ENCODE measurements around the gene G6PC2. TPM values are rescaled to one million over a fixed set of nuclear protein-coding genes. Genes with fewer than 3 reads are reported as not detected.

Gene G6PC2
- total and polyA plus RNA-seq, 2 of the 8 experiments (the other 6 are each of a cell fraction or from before 2014, with no cell fraction given): not detected

GRCh38 chr2:168897449-168897848, 3.6 kb upstream of the G6PC2 start (continued):
- no peak for TF ChIP-seq CHD7 (IDR thresholded peaks at IDR 0.05; ENCODE audit: insufficient replicate concordance, low read length)
- TF ChIP-seq, protein P1, sequence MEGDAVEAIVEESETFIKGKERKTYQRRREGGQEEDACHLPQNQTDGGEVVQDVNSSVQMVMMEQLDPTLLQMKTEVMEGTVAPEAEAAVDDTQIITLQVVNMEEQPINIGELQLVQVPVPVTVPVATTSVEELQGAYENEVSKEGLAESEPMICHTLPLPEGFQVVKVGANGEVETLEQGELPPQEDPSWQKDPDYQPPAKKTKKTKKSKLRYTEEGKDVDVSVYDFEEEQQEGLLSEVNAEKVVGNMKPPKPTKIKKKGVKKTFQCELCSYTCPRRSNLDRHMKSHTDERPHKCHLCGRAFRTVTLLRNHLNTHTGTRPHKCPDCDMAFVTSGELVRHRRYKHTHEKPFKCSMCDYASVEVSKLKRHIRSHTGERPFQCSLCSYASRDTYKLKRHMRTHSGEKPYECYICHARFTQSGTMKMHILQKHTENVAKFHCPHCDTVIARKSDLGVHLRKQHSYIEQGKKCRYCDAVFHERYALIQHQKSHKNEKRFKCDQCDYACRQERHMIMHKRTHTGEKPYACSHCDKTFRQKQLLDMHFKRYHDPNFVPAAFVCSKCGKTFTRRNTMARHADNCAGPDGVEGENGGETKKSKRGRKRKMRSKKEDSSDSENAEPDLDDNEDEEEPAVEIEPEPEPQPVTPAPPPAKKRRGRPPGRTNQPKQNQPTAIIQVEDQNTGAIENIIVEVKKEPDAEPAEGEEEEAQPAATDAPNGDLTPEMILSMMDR (IDR thresholded peaks at IDR 0.05; ENCODE audit: control extremely low read depth in 1 of 3, insufficient read depth in 1 of 3, low read depth in 1 of 3, low read length in 3 of 3): no peak
- no peak for TF ChIP-seq ASH2L (IDR thresholded peaks at IDR 0.05; ENCODE audit: low read length)
- no peak for TF ChIP-seq SP4 (IDR thresholded peaks at IDR 0.05; ENCODE audit: low read length)
- TF ChIP-seq TCF12 (IDR thresholded peaks at IDR 0.05; ENCODE audit: low read depth, low read length): no peak
- no peak for TF ChIP-seq CTBP2 (IDR thresholded peaks at IDR 0.05; ENCODE audit: borderline replicate concordance, insufficient read depth, insufficient read length, low read length)
- TF ChIP-seq SRF (IDR thresholded peaks at IDR 0.05; ENCODE audit: low read depth, low read length): no peak
- no peak for TF ChIP-seq SIN3A (conservative IDR thresholded peaks at IDR 0.05 in 1 of 2, IDR thresholded peaks at IDR 0.05 in 1 of 2; ENCODE audit: low read depth in 1 of 2, low read length in 2 of 2)
- TF ChIP-seq CBX8 (IDR thresholded peaks at IDR 0.05; ENCODE audit: borderline replicate concordance, low read depth, low read length): no peak
